ENCODE measurements around the gene DUT.

- TF ChIP-seq CTCF (IDR thresholded peaks at IDR 0.05) (no peak), POLR2A (IDR thresholded peaks at IDR 0.05) (no peak)
These were observed 12.6 kb downstream of the DUT start for GRCh38 chr15:48343865-48344264.
